Erythroblast (primary cell): ENCODE measurements around the gene TREH.

ENCODE experiments used
- GATA1 ChIP-seq: IDR thresholded peaks from 2 replicates; pipeline ENCODE4 v1.6.1; 2011; ENCODE audit warnings: low read depth, mild to moderate bottlenecking, control low read depth, low read length, moderate library complexity
- POLR2A ChIP-seq: IDR thresholded peaks from 2 replicates; pipeline ENCODE4 v1.6.1; 2011; ENCODE audit warnings: mild to moderate bottlenecking, low read length

GRCh38 chr11:118699506-118700220, 20.2 kb upstream of the TREH start:
- TF ChIP-seq POLR2A (no peak), GATA1 (no peak)
